ENCODE measurements around the gene SLC13A1.
"Not testable (repeated sequence)": the region's sequence is repeated elsewhere in the genome, so short reads cannot be mapped to it uniquely, and the experiment has no call there.

SLC13A1 gene, protein sequence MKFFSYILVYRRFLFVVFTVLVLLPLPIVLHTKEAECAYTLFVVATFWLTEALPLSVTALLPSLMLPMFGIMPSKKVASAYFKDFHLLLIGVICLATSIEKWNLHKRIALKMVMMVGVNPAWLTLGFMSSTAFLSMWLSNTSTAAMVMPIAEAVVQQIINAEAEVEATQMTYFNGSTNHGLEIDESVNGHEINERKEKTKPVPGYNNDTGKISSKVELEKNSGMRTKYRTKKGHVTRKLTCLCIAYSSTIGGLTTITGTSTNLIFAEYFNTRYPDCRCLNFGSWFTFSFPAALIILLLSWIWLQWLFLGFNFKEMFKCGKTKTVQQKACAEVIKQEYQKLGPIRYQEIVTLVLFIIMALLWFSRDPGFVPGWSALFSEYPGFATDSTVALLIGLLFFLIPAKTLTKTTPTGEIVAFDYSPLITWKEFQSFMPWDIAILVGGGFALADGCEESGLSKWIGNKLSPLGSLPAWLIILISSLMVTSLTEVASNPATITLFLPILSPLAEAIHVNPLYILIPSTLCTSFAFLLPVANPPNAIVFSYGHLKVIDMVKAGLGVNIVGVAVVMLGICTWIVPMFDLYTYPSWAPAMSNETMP

GRCh38 chr7:123199883-123200282 is at the start of gene SLC13A1:
Gene SLC13A1 (minus strand): TSS chr7:123199969. CDS start chr7:123199946, 23 bp downstream.
- DNase-seq = no peak

GRCh38 chr7:123244768-123245167 is 45.0 kb upstream of the SLC13A1 start:
- no peak for DNase-seq

- DNase-seq = no peak
These were observed 42.8 kb upstream of the SLC13A1 start for GRCh38 chr7:123242467-123243092.

DNA sequence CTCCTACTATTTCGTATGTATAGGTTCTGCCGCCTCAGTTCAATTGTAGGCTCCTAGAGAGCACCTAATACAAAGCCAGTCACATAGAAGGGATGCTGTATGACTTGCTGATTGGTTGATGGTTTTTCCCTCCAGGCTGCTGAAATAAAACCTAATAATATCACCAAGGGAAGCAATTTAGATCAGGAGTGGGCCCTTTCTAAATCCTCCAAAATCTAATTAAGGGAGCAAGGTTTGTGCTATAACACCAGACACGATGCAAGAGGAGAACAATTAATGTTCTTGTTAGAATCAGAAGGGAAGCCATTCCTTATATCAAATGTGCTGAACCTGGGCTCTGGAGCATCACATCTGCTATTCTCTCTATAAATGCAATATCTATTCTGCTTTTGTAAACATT is 42.0 kb upstream of the SLC13A1 start:
- DNase-seq = no peak

DNA sequence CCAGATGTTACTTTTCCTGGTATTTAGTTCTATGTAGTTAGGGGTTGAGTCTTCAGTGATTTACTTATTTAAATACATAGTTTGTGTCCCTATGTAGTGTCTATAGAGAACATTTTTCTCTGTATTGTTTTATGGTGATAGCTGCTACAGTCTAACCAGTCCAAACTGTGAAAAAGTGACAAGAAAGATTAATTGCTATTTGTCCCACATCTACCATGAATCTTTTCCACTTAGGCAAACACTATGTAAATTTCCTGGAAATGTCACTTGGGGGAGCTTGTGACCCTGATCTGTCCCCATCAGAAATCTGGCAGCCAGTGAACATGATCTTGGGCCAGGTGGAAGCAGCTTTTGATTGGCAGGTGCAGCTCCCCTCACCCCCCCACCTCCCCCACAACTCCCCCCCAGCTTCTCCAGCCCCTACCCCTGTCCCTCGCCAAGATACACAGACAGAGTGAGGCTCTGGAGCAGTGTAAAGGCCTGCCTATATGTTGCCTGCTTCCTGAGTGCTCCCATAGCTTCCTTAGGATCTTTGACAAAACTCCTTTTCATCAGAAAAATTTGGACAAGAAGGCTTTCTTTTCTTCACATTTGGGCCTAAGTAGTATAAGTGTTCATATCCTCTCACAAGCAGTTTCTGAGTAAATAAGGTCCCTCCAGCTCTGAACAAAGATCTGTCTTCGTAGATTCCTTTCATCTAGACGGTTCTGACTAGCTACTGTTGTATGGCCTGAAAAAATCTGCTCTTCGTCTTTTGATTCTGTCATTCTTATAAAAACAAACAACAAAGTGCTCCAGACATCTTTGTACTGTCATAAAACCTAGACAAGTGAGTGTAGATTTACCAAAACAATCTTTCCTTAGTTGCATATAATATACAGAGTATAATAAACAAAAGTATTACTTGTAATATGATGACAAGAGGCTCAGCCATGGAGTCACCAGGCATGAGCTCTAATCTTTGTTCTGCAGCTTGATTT is 31.5 kb upstream of the SLC13A1 start:
- no peak for DNase-seq

DNA sequence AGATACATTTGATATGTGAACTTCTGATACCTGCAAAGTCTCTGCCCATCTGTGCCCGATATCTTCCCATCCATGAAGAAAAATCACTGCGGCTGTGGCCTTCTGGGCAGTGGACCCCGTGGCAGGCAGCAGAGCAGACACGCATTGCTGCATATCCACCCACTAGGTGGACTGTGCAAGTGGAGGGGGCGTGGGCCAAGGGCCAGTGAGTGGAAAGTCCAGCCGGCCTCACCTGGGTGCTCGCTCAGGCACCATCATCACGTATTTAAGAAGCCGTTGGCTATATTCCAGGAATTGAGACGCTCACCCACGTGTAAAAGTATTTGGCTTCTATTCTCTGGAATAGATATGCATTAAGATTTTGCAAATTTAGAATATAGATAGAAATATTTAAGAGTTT is 30.8 kb upstream of the SLC13A1 start:
- no peak for DNase-seq

DNA sequence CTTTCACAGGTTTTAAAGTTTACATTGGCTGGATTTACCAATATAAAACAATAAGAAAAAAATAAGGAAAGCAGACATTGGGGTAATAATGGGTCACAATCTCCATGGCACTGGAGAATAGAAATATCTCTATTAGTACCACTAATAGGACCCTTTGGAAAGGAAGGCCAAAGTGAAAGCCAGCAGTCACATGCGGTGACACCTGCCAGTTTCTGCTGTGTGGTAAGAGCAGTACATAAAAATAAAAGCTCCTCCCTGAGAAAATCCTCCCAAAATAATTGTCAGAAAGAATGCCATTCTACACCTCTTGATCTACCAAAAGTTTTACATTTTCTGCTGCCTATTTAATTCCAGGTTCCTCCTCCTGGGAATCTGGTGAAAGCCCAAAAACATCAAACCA is 30.4 kb upstream of the SLC13A1 start:
- DNase-seq = no peak

DNA sequence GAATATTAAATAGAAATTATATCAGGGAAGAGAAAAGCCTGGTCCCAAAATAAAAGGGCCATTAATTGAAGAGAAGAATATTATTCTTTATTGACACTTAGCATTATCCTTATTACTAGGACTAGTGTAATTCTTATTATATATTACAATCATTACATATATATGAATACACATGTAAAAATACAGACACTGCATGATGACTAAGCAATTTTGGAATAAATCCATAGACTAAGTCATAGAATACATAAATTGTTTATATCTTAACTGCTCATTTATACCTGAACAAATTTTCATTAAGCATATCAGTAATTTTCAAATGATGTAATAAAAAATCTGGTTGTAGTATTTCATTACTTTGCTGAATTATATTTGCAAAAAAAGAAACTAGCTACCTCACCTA is 29.7 kb upstream of the SLC13A1 start:
- DNase-seq = no peak

DNA sequence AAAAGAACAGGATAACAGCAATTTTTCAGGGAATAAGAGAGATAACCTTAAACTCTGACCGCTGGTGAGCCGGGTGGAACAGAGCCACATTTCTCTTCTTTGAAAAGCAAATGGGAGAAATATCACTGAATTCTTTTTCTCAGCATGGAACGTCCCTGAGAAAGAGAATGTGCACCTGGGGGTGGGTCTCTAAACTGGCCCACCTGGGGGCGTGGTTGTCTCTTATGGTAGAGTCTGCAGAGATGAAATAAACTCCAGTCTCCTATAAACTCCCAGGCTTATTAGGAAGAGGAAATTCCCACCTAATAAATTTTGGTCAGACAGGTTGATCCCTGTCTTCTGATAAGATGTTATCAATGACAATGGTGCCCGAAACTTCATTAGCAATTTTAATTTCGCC is 27.9 kb upstream of the SLC13A1 start:
- not testable (repeated sequence) for DNase-seq

DNA sequence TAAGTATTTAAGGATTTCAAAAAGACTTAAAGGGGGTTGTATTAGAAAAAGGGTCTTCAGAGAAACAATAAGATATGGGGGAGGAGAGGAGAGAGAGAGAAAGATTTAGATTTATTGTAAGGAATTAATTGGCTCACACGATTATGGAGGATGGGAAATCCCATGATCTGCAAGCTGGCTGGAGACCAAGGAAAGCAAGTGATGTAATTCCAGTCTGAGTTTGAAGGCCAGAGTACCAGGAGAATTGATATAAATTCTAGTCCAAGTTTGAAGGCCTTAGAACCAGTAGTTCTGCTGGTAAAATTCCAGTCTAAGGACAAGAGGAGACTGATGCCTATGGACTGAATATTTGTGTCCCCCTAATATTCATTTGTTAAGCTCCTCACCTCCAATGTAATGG is 20.6 kb upstream of the SLC13A1 start:
- no peak for DNase-seq

DNA sequence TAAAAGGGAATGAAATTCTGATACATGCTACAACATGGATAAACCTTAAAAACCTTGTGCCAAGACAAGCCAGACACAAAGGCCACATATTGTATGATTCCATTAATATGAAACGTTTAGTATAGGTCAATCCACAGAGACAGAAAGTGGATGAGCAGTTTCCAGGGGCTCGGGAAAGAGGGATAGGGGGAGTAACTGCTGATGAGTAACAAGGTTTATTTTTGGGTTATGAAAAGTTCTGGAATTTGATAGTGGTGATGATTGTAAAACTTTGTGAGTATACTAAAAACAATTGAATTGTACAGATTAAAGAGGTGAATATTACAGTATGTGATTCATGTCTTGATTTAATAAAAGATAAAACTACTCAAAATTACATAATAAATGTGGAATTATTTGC is 19.1 kb upstream of the SLC13A1 start:
- no peak for DNase-seq

DNA sequence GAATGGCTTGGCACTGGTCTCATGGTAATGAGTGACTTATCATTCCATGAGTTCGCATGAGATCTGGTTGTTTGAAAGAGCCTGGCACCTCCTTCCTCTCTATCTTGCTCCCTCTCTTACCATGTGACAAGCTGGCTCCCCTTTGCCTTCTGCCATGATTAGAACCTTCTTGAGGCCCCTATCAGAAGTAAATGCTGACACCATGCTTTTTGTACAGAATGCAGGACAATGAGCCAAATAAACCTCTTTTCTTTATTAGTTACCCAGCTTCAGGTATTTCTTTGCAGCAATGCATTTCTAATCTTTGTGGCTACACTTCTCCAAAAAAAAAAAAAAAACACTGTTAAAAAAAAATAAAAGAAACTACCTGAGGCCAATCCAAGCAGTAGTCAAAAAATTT is 17.1 kb upstream of the SLC13A1 start:
- DNase-seq = no peak

GRCh38 chr7:123215350-123215749 is 15.6 kb upstream of the SLC13A1 start:
- no peak for DNase-seq

DNA sequence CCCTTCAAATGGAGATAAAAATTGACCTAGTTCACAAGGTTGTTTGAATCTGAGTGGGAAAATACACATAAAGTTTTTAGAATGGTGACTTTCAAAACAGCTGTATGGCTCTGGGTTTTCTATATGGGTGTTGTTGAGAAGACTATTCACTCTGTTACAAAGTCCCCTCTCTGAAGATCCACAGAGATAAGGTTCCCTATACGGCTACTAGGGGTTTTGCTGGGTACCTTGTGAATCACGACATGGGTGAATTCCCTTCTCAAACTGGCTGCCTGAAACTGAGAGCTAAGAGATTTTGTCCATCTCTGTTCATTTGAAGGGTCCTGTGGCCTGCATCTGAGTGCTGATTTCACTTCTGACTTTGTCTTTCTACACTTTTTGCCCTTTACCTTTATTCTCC is 11.8 kb upstream of the SLC13A1 start:
- no peak for DNase-seq

DNA sequence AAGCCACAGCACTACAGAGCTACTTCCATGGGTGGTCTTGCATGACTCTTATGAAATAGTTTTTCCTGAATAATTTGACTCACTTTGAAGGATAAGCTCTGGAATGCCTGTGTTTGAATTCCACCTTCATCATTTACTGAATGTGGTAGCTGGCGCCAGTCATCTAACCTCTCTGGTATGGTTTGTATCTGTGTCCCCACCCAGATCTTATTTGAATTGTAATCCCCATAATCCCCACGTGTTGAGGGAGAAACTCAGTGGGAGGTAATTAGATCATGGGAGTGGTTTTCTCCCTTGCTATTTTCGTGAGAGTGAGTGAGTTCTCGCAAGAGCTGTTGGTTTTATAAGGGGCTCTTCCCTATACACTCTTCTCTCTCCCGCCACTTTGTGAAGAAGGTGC is 11.2 kb upstream of the SLC13A1 start:
- DNase-seq = no peak

- DNase-seq = no peak
These were observed 10.0 kb upstream of the SLC13A1 start for GRCh38 chr7:123209786-123210185.

DNA sequence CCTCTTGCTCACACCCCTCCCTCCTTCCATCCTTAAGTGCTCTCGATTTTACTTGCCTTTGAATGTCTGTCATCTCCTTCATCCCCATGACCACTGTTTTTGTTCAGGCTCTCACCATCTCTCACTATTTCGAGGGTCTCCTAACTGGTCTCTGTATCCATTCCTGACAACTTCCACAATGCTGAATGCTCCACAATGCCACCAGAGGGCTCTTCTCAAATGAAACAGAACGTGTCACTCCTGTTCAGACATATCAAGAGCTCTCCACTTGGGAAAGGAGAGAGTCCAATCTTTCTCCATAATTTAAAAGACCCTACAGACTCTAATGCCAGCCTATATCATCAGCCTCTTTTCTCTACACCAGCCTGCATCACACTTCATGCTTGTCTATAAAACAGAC is 9.0 kb upstream of the SLC13A1 start:
- DNase-seq = no peak

- DNase-seq = no peak
These were observed 4.6 kb upstream of the SLC13A1 start for GRCh38 chr7:123204206-123204835.

GRCh38 chr7:123201901-123202300 is 2.1 kb upstream of the SLC13A1 start:
- DNase-seq = no peak

- no peak for DNase-seq
These were observed 809 bp downstream of the SLC13A1 start for GRCh38 chr7:123198668-123199652.

- no peak for DNase-seq
These were observed 1.7 kb downstream of the SLC13A1 start for GRCh38 chr7:123198111-123198510.
